ENCODE data around the gene METTL1.

Gene METTL1

GRCh38 chr12:57817261-57817989 is 45.5 kb upstream of the METTL1 start:
- Histone ChIP-seq H3K9ac (ENCODE audit: low read depth, low read length, poor library complexity) (no peak overlapping the region), H3K23ac (ENCODE audit: low read depth, low read length, poor library complexity) (no peak overlapping the region), H2BK5ac (ENCODE audit: low read length) (peak overlapping the region; percentile 54), H3K79me1 (ENCODE audit: low read depth, low read length) (no peaks in the 10 kb centered on the region), H3K4me1 (ENCODE audit: control insufficient read depth in 2 of 2, insufficient read depth in 1 of 2, low read depth in 1 of 2, low read length in 2 of 2) (no peaks in the 10 kb centered on the region), H3K36me3 (replicated peaks in 1 of 2; ENCODE audit: control insufficient read depth in 2 of 2, insufficient read depth in 2 of 2, low read length in 2 of 2) (peaks cover 11 to 51% of the 10 kb centered on the region in 2 donors), H3K4me3 (ENCODE audit: low read length in 2 of 2) (no peak overlapping the region), H3K4me2 (ENCODE audit: insufficient read depth, low read length, poor library complexity, severe bottlenecking) (no peak overlapping the region), H3K9me3 (replicated peaks in 1 of 2; ENCODE audit: control insufficient read depth in 2 of 2, insufficient read depth in 1 of 2, low read depth in 1 of 2, low read length in 2 of 2) (no peaks in the 10 kb centered on the region), H2BK120ac (ENCODE audit: low read depth, low read length) (no peak overlapping the region), H2BK15ac (ENCODE audit: low read length) (no peak overlapping the region), H2BK12ac (ENCODE audit: low read length) (no peak overlapping the region), H2AK5ac (ENCODE audit: low read depth, low read length) (no peak overlapping the region), H2AFZ (ENCODE audit: low read length) (no peak overlapping the region), H4K91ac (ENCODE audit: low read depth, low read length, poor library complexity) (no peak overlapping the region), H3K27ac (replicated peaks; ENCODE audit: low read length) (no peak overlapping the region), H3K14ac (ENCODE audit: low read length) (no peak overlapping the region), H3K4ac (ENCODE audit: low read length) (no peak overlapping the region), H3K18ac (ENCODE audit: low read length) (no peak overlapping the region), H3K27me3 (ENCODE audit: control insufficient read depth in 3 of 3, insufficient read depth in 3 of 3, low read depth in 1 of 3, low read length in 3 of 3) (peaks cover 0 to 2% (median 0%) of the 10 kb centered on the region in 3 experiments), H4K8ac (ENCODE audit: low read depth, low read length) (no peak overlapping the region)
- WGBS, 2 donors (ENCODE audit: extremely low coverage in 2 of 2, insufficient read length in 2 of 2, insufficient replicate concordance in 1 of 2) = no CpG with 5 or more reads among the region's 8 CpGs
- no peak for DNase-seq (ENCODE audit: low spot score)

- no peak overlapping the region for H2BK15ac ChIP-seq (ENCODE audit: low read length)
- peaks cover 7 to 45% of the 10 kb centered on the region in 2 donors for H3K36me3 ChIP-seq (replicated peaks in 1 of 2; ENCODE audit: control insufficient read depth in 2 of 2, insufficient read depth in 2 of 2, low read length in 2 of 2)
- peaks cover 0 to 2% (median 0%) of the 10 kb centered on the region in 3 experiments for H3K27me3 ChIP-seq (ENCODE audit: control insufficient read depth in 3 of 3, insufficient read depth in 3 of 3, low read depth in 1 of 3, low read length in 3 of 3)
- WGBS, 2 donors (ENCODE audit: extremely low coverage in 2 of 2, insufficient read length in 2 of 2, insufficient replicate concordance in 1 of 2) = no CpG with 5 or more reads among the region's 5 CpGs
- no peaks in the 10 kb centered on the region for H3K4me1 ChIP-seq (ENCODE audit: control insufficient read depth in 2 of 2, insufficient read depth in 1 of 2, low read depth in 1 of 2, low read length in 2 of 2)
- no peak overlapping the region for H3K4ac ChIP-seq (ENCODE audit: low read length)
- H3K27ac ChIP-seq (replicated peaks; ENCODE audit: low read length) = no peak overlapping the region
- no peak overlapping the region for H3K18ac ChIP-seq (ENCODE audit: low read length)
- no peaks in the 10 kb centered on the region for H3K79me1 ChIP-seq (ENCODE audit: low read depth, low read length)
- H3K9ac ChIP-seq (ENCODE audit: low read depth, low read length, poor library complexity) = no peak overlapping the region
- no peak overlapping the region for H2AFZ ChIP-seq (ENCODE audit: low read length)
- H4K8ac ChIP-seq (ENCODE audit: low read depth, low read length) = no peak overlapping the region
- H2BK5ac ChIP-seq (ENCODE audit: low read length) = no peak overlapping the region
- H2BK120ac ChIP-seq (ENCODE audit: low read depth, low read length) = no peak overlapping the region
- no peak overlapping the region for H4K91ac ChIP-seq (ENCODE audit: low read depth, low read length, poor library complexity)
- H3K23ac ChIP-seq (ENCODE audit: low read depth, low read length, poor library complexity) = no peak overlapping the region
- H2AK5ac ChIP-seq (ENCODE audit: low read depth, low read length) = no peak overlapping the region
- no peaks in the 10 kb centered on the region for H3K9me3 ChIP-seq (replicated peaks in 1 of 2; ENCODE audit: control insufficient read depth in 2 of 2, insufficient read depth in 1 of 2, low read depth in 1 of 2, low read length in 2 of 2)
- no peak overlapping the region for H3K14ac ChIP-seq (ENCODE audit: low read length)
- no peak overlapping the region for H3K4me2 ChIP-seq (ENCODE audit: insufficient read depth, low read length, poor library complexity, severe bottlenecking)
- H2BK12ac ChIP-seq (ENCODE audit: low read length) = no peak overlapping the region
- H3K4me3 ChIP-seq (ENCODE audit: low read length in 2 of 2) = no peak overlapping the region
- no peak for DNase-seq (ENCODE audit: low spot score)
These were observed 44.9 kb upstream of the METTL1 start for GRCh38 chr12:57816855-57817151.

GRCh38 chr12:57816001-57816854 is 44.3 kb upstream of the METTL1 start:
- WGBS, 2 donors (ENCODE audit: extremely low coverage in 2 of 2, insufficient read length in 2 of 2, insufficient replicate concordance in 1 of 2) = no CpG with 5 or more reads among the region's 3 CpGs
- Histone ChIP-seq H3K27me3 (ENCODE audit: control insufficient read depth in 3 of 3, insufficient read depth in 3 of 3, low read depth in 1 of 3, low read length in 3 of 3) (peaks cover 0 to 2% (median 0%) of the 10 kb centered on the region in 3 experiments), H3K9ac (ENCODE audit: low read depth, low read length, poor library complexity) (no peak overlapping the region), H3K9me3 (replicated peaks in 1 of 2; ENCODE audit: control insufficient read depth in 2 of 2, insufficient read depth in 1 of 2, low read depth in 1 of 2, low read length in 2 of 2) (no peaks in the 10 kb centered on the region), H3K27ac (replicated peaks; ENCODE audit: low read length) (no peak overlapping the region), H2BK5ac (ENCODE audit: low read length) (no peak overlapping the region), H2BK120ac (ENCODE audit: low read depth, low read length) (no peak overlapping the region), H3K36me3 (replicated peaks in 1 of 2; ENCODE audit: control insufficient read depth in 2 of 2, insufficient read depth in 2 of 2, low read length in 2 of 2) (peaks cover 6 to 39% of the 10 kb centered on the region in 2 donors), H3K79me1 (ENCODE audit: low read depth, low read length) (no peaks in the 10 kb centered on the region), H3K14ac (ENCODE audit: low read length) (no peak overlapping the region), H3K4me3 (ENCODE audit: low read length in 2 of 2) (no peak overlapping the region), H2BK15ac (ENCODE audit: low read length) (no peak overlapping the region), H4K91ac (ENCODE audit: low read depth, low read length, poor library complexity) (no peak overlapping the region), H3K4ac (ENCODE audit: low read length) (no peak overlapping the region), H2AK5ac (ENCODE audit: low read depth, low read length) (no peak overlapping the region), H4K8ac (ENCODE audit: low read depth, low read length) (no peak overlapping the region), H2BK12ac (ENCODE audit: low read length) (no peak overlapping the region), H3K23ac (ENCODE audit: low read depth, low read length, poor library complexity) (no peak overlapping the region), H2AFZ (ENCODE audit: low read length) (no peak overlapping the region), H3K4me2 (ENCODE audit: insufficient read depth, low read length, poor library complexity, severe bottlenecking) (no peak overlapping the region), H3K4me1 (ENCODE audit: control insufficient read depth in 2 of 2, insufficient read depth in 1 of 2, low read depth in 1 of 2, low read length in 2 of 2) (no peaks in the 10 kb centered on the region), H3K18ac (ENCODE audit: low read length) (no peak overlapping the region)
- no peak for DNase-seq (ENCODE audit: low spot score)
